Activated CD4-positive, alpha-beta memory T cell treated with anti-CD3 and anti-CD28 coated beads, Interleukin-2, amount 10 ng/mL, durations not matched to agents 7 days and 5 days (primary cell): ENCODE results near the gene GIMAP5. TPM values are rescaled to one million over a fixed set of nuclear protein-coding genes. Genes with fewer than 3 reads are reported as not detected.

ENCODE experiments used
- CTCF ChIA-PET: fragments of 350-600 bp; sonication (Branson Sonifier 250); formaldehyde crosslinking; loops from one replicate; lab custom pipeline; 2021; ENCODE audit warnings: antibody characterized with exemption, inconsistent platforms; lab: Charles Lee
- POLR2A ChIA-PET: fragments of 350-600 bp; sonication (Branson Sonifier 250); formaldehyde crosslinking; loops from one replicate; lab custom pipeline; 2021; ENCODE audit warnings: antibody characterized with exemption; lab: Charles Lee
- DNase-seq: peaks from one replicate; pipeline ENCODE4 v3.0.0-alpha.2; 2020
- H3K27ac Mint-ChIP-seq: one replicate; pipeline ENCODE4 v1.8.0; 2021; ENCODE audit warnings: mild to moderate bottlenecking, mixed read lengths
- H3K27me3 Mint-ChIP-seq: one replicate; pipeline ENCODE4 v1.8.0; 2021; ENCODE audit warnings: mixed read lengths
- H3K36me3 Mint-ChIP-seq: one replicate; pipeline ENCODE4 v1.8.0; 2021; ENCODE audit warnings: low read depth, mixed read lengths
- H3K4me1 Mint-ChIP-seq: one replicate; pipeline ENCODE4 v1.8.0; 2021; ENCODE audit warnings: mixed read lengths
- H3K4me3 Mint-ChIP-seq: one replicate; pipeline ENCODE4 v1.8.0; 2021; ENCODE audit warnings: mild to moderate bottlenecking, mixed read lengths
- H3K9me3 Mint-ChIP-seq: one replicate; pipeline ENCODE4 v1.8.0; 2021; ENCODE audit warnings: mixed read lengths
- total RNA-seq, 2 experiments: library from RNA; stranded (reverse); gene quantifications; one replicate each; pipeline ENCODE4 v1.2.3, GENCODE V29; 2021

Gene GIMAP5
- total RNA-seq, 2 experiments from 2014 or later, result 83.9 to 84.3 TPM

DNA sequence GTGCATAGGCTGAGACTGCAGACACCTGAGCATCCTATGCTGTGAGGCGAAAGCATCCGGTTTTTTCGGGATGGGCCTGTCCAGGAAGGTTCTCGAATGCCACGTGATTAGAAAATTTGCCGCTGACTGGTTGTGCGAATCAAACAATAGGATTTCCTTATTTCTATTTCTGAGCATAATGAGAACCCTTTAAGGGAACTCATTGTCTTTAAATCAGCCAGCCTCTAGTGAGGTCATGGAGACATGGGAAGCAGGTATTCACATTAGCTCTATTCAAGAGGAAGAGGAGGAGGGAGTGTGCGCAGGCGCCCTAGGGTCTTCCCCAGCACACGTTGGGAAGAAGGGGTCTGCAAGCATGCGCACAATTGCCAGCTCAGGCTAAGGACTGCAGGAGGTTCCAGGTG lies 15.2 kb upstream of the GIMAP5 start:
- H3K36me3 Mint-ChIP-seq, result peaks cover 93% of the 10 kb centered on the region
- no peak overlapping the region for H3K4me3 Mint-ChIP-seq
- peaks cover 14% of the 10 kb centered on the region for H3K9me3 Mint-ChIP-seq
- POLR2A ChIA-PET, result interaction anchor here (0.7 to 1.5 kb wide), 3 partner anchors 17 to 154 kb away, joined by 3 read pairs; no protein-coding TSS in a partner anchor
- no peaks in the 10 kb centered on the region for H3K27me3 Mint-ChIP-seq
- no peak overlapping the region for H3K27ac Mint-ChIP-seq
- DNase-seq, result no peak
- CTCF ChIA-PET, result no interaction called here
- H3K4me1 Mint-ChIP-seq, result peaks cover 52% of the 10 kb centered on the region

DNA sequence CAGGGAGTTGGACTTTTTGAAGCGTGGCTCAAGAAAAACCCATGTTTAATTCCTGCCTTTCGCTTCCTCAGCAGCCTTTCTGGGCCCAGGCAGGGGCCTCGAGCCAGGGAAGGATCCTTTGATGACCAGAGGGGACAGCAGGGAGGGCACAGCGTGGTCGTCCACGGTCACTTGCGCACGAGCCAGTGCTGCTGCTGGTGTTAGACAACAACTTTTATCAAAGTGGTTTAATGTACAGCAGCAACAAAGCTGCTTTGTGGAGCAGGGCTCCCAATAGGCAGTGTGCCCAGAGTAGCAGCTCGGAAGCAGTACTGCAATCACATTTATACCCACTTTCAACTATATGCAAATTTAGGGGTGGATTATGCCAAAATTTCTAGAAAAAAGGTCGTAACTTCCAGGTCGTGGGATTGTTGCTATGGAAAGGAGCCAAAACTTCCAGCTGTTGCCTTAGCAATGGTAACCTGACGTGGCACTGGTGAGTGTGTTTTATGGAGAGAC lies 14.7 kb upstream of the GIMAP5 start:
- no peak for DNase-seq
- Mint-ChIP-seq H3K27me3 (no peaks in the 10 kb centered on the region), H3K4me1 (peaks cover 49% of the 10 kb centered on the region), H3K9me3 (peaks cover 19% of the 10 kb centered on the region), H3K4me3 (no peak overlapping the region), H3K36me3 (peaks cover 94% of the 10 kb centered on the region), H3K27ac (no peak overlapping the region)
- POLR2A ChIA-PET, result interaction anchor here (0.7 to 1.5 kb wide), 4 partner anchors 16 to 156 kb away, joined by 3 read pairs; no protein-coding TSS in a partner anchor
- CTCF ChIA-PET, result interaction anchor here (1.3 kb wide), 1 partner anchor 101 kb away, joined by 3 read pairs; no protein-coding TSS in a partner anchor

DNA sequence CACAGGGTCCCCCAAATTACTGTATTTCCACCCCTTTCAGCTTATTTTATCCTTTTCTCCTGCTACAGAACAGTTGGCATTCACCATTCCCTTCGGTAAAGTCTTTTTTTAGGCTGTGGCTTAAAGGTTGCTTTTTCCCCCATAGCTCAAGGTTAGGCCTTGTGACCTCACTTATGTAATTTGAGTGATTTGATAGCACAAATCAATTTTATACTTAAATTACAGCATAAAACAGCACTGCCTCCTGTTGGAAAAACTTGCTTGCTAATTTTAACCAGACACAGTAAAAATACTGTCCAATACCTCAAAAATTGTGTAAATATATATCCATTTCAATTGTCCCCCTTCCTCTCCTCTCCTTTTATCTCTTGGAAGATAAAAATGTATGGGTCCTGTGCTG lies 13.8 kb upstream of the GIMAP5 start:
- Mint-ChIP-seq H3K27me3 (no peaks in the 10 kb centered on the region), H3K4me3 (no peak overlapping the region), H3K9me3 (peaks cover 29% of the 10 kb centered on the region), H3K36me3 (peaks cover 92% of the 10 kb centered on the region), H3K4me1 (peaks cover 39% of the 10 kb centered on the region), H3K27ac (no peak overlapping the region)
- DNase-seq, result no peak
- ChIA-PET CTCF (interaction anchor here (0.8 to 1.3 kb wide), 2 partner anchors 102 to 275 kb away, joined by 3 read pairs; no protein-coding TSS in a partner anchor), POLR2A (interaction anchor here (0.6 to 1.0 kb wide), 3 partner anchors 9 to 157 kb away, joined by 3 read pairs; no protein-coding TSS in a partner anchor)

GRCh38 chr7:150727381-150727780 lies 9.8 kb upstream of the GIMAP5 start:
- H3K4me1 Mint-ChIP-seq, result peaks cover 40% of the 10 kb centered on the region
- POLR2A ChIA-PET, result interaction anchor here (0.6 to 1.3 kb wide), 3 partner anchors 11 to 111 kb away, joined by 3 to 10 read pairs (median 4); partner anchors contain the start of gene GIMAP1
- no peak overlapping the region for H3K27ac Mint-ChIP-seq
- peaks cover 39% of the 10 kb centered on the region for H3K9me3 Mint-ChIP-seq
- H3K27me3 Mint-ChIP-seq, result no peaks in the 10 kb centered on the region
- H3K36me3 Mint-ChIP-seq, result peaks cover 74% of the 10 kb centered on the region
- no peak overlapping the region for H3K4me3 Mint-ChIP-seq
- no peak for DNase-seq
- CTCF ChIA-PET, result no interaction called here

DNA sequence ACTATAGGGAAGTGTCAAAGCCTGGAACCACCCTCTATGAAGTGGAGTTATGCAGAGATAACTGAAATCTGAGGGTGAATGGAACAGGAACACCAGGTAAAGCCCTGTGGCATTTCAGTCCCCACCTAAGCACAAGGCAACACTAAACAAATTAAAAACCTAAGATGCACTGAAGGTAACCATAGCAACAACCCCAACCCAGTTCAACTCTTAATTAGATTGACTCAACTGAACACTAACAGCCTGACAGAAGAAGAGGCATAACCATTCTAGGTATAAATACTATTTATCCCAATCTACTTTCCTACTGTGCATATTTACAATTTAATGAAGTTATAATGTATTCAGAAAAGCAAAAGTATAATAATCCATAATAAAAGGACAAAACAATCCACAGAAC lies 9.2 kb upstream of the GIMAP5 start:
- POLR2A ChIA-PET, result interaction anchor here (1.0 to 5.6 kb wide), 4 partner anchors 11 to 28 kb away, joined by 3 to 60 read pairs (median 7); partner anchors contain the start of gene GIMAP1
- Mint-ChIP-seq H3K9me3 (peaks cover 39% of the 10 kb centered on the region), H3K4me1 (peaks cover 44% of the 10 kb centered on the region), H3K36me3 (peaks cover 68% of the 10 kb centered on the region), H3K4me3 (no peak overlapping the region), H3K27me3 (no peaks in the 10 kb centered on the region), H3K27ac (no peak overlapping the region)
- no peak for DNase-seq
- CTCF ChIA-PET, result interaction anchor here (7.9 kb wide), 1 partner anchor 11 kb away, joined by 44 read pairs; the partner anchor contains the start of gene GIMAP1

DNA sequence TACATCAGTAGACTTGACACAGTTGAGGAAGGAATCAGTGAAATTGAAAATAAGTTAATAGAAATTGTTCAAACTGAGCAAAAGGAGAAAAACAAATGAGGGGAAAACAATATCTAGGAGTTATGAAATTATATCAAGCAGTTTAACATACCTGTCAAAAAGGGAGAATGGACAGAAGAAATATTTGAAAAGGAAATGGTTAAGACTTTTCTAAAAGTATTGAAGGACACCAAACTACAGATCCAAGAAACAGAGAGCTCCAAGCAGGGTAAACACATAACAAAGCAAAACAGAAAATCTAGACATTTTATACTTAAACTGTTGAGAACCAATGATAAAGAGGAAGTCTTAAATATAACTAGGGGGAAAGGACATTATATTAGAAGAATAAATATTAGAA lies 8.6 kb upstream of the GIMAP5 start:
- CTCF ChIA-PET, result interaction anchor here (7.9 kb wide), 1 partner anchor 12 kb away, joined by 44 read pairs; the partner anchor contains the start of gene GIMAP1
- Mint-ChIP-seq H3K36me3 (peaks cover 62% of the 10 kb centered on the region), H3K4me3 (no peak overlapping the region), H3K9me3 (peaks cover 39% of the 10 kb centered on the region), H3K27me3 (no peaks in the 10 kb centered on the region), H3K27ac (no peak overlapping the region), H3K4me1 (peaks cover 50% of the 10 kb centered on the region)
- no peak for DNase-seq
- POLR2A ChIA-PET, result interaction anchor here (1.0 to 5.6 kb wide), 4 partner anchors 10 to 61 kb away, joined by 3 to 60 read pairs (median 4); partner anchors contain the start of gene GIMAP1

- Mint-ChIP-seq H3K36me3 (peaks cover 34% of the 10 kb centered on the region), H3K27ac (peak overlapping the region; percentile 94), H3K4me3 (peak overlapping the region; percentile 51), H3K9me3 (peaks cover 25% of the 10 kb centered on the region), H3K4me1 (peaks cover 74% of the 10 kb centered on the region), H3K27me3 (no peaks in the 10 kb centered on the region)
- ChIA-PET CTCF (interaction anchor here (1.0 to 7.9 kb wide), 6 partner anchors 12 to 230 kb away, joined by 3 to 44 read pairs (median 4); partner anchors contain the start of genes GIMAP1 and GIMAP6), POLR2A (interaction anchor here (0.6 to 5.6 kb wide), 27 partner anchors 8 to 282 kb away, joined by 3 to 60 read pairs (median 5); partner anchors contain the start of genes GIMAP1, GIMAP2, GIMAP4 and GIMAP6)
- DNase-seq, result no peak
These were observed 5.3 kb upstream of the GIMAP5 start for GRCh38 chr7:150731916-150732315.

DNA sequence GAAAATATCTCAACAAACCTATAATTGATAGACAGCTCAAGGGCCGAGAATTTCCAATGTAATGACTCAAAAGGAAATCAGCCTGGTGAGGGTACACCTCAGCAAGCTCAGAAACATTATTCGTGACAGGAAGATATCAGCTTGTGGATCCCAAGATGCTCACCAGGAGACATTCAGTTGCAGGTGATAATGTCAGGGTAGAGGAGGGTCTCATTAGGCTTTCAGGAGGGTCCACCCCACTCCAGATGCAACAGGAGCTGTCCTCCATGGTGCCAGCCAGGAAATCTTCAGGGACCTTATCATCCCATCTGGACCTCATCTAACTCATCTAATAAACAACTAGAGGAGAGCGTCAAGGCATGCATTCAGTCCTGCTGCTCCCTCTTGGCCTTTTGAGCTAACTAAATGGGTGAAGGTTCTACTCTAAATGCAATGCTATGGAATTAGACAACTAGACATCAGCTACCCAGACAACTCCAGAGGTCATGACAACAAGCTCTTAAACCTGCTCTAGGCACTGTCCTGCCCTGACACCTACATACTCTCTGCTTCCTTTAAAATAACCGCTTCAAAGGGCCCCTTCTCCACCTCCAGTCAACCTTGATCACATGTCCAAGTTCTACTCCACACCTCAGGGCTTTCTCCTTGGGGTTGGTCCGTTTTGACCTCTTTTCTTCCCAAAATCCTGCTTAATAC lies 4.3 kb upstream of the GIMAP5 start:
- Mint-ChIP-seq H3K36me3 (peaks cover 31% of the 10 kb centered on the region), H3K9me3 (peaks cover 15% of the 10 kb centered on the region), H3K27me3 (no peaks in the 10 kb centered on the region), H3K4me3 (peak overlapping the region; percentile 21), H3K4me1 (peaks cover 80% of the 10 kb centered on the region), H3K27ac (peak overlapping the region; percentile 94)
- DNase-seq, result no peak
- POLR2A ChIA-PET, result interaction anchor here (1.0 to 5.6 kb wide), 21 partner anchors 10 to 283 kb away, joined by 3 to 60 read pairs (median 9); partner anchors contain the start of genes GIMAP1, GIMAP2, GIMAP4 and GIMAP6
- CTCF ChIA-PET, result interaction anchor here (0.8 to 7.9 kb wide), 11 partner anchors 9 to 326 kb away, joined by 3 to 44 read pairs (median 3); partner anchors contain the start of genes GIMAP1, GIMAP4 and GIMAP6

DNA sequence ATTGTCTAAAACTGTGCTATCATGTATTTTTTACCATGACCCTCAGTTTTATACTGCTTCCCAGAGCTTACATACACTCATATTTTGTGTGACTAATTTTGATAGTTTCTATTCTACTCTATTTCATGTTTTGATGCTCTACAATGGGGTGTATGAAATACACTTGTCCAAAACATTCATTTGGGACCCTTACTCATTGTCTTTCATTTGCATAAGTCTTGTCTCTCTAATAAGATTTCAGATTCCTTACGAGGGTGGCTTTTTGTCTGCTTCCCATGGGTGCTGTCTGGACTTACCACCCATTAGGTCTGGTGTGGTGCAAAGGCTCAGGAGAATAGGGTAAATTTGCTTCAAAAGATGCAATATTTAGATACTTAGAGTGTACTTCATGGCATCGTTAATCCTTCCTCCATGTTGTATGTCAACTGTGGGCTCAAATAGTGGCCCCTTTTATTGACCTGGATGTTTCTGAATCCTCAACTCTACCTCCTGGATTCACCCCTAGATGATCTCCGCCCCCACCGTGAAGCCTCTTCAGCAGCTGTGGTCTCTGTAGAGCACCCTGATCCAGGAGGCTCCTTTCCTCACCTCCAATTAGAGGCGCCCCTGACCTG lies 3.6 kb upstream of the GIMAP5 start:
- Mint-ChIP-seq H3K27me3 (no peaks in the 10 kb centered on the region), H3K4me1 (peaks cover 78% of the 10 kb centered on the region), H3K9me3 (peaks cover 9% of the 10 kb centered on the region), H3K36me3 (peaks cover 33% of the 10 kb centered on the region), H3K27ac (peak overlapping the region; percentile 94), H3K4me3 (peak overlapping the region; percentile 21)
- POLR2A ChIA-PET, result interaction anchor here (1.5 to 5.6 kb wide), 11 partner anchors 10 to 284 kb away, joined by 4 to 60 read pairs (median 16); partner anchors contain the start of genes GIMAP1, GIMAP2, GIMAP6 and GIMAP7
- CTCF ChIA-PET, result interaction anchor here (1.2 to 7.9 kb wide), 6 partner anchors 8 to 232 kb away, joined by 3 to 44 read pairs (median 4); partner anchors contain the start of genes GIMAP1 and GIMAP4
- no peak for DNase-seq

- Mint-ChIP-seq H3K36me3 (peaks cover 34% of the 10 kb centered on the region), H3K4me1 (peaks cover 77% of the 10 kb centered on the region), H3K27ac (peak overlapping the region; percentile 94), H3K4me3 (no peak overlapping the region), H3K9me3 (peaks cover 5% of the 10 kb centered on the region), H3K27me3 (no peaks in the 10 kb centered on the region)
- CTCF ChIA-PET, result interaction anchor here (0.9 to 7.9 kb wide), 2 partner anchors 17 to 48 kb away, joined by 3 to 44 read pairs; partner anchors contain the start of genes GIMAP1 and GIMAP2
- POLR2A ChIA-PET, result interaction anchor here (1.0 to 5.8 kb wide), 5 partner anchors 9 to 283 kb away, joined by 3 to 41 read pairs (median 11); partner anchors contain the start of gene GIMAP1
- no peak for DNase-seq
These were observed 3.0 kb upstream of the GIMAP5 start for GRCh38 chr7:150734254-150734653.

DNA sequence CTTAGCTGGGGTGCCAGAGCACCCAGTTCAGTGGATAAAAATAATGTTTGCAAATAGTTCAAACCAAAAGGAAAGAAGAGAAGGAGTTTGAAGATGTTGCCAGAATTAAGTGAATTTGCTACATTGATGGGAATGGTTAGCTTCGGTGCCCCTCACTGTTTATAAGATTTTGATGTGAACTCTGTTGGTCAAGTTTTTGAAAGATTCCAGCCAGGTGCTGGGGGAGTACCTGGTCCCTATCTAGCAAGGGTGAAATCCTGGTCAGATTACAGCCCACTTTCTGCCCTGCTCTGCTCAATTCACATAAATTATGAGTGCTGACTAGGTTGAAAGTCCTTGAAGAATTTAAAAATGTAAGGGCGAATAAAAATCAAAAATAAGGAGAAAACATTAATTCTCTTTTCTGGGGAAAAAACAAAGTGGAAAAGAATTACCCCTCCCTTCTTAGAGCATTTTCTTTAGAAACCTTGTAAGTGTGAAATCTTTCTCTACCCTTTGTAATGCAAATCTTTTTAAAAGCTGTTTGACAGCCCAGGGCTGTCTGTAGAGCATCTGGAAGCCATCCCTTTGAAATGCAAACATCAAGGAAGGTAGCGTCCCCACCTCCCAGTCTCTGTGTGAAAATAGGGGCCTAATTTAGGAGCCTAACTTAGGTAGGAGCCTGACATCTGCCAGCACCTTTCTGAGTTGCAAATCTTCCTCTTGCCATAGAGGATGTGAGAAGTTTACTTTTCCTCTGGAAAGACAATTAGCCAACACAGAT lies 1.4 kb upstream of the GIMAP5 start:
- DNase-seq, result no peak
- peaks cover 38% of the 10 kb centered on the region for H3K36me3 Mint-ChIP-seq
- peak overlapping the region; percentile 94 for H3K27ac Mint-ChIP-seq
- POLR2A ChIA-PET, result interaction anchor here (0.6 to 5.8 kb wide), 7 partner anchors 19 to 287 kb away, joined by 3 to 41 read pairs (median 4); partner anchors contain the start of gene GIMAP1
- no peaks in the 10 kb centered on the region for H3K27me3 Mint-ChIP-seq
- H3K9me3 Mint-ChIP-seq, result peaks cover 1% of the 10 kb centered on the region
- CTCF ChIA-PET, result interaction anchor here (1.0 to 7.9 kb wide), 2 partner anchors 19 to 287 kb away, joined by 3 to 44 read pairs; partner anchors contain the start of gene GIMAP1
- H3K4me1 Mint-ChIP-seq, result peaks cover 77% of the 10 kb centered on the region
- peak overlapping the region; percentile 99 for H3K4me3 Mint-ChIP-seq
